ENCODE measurements around the gene NDFIP1. TPM values are rescaled to one million over a fixed set of nuclear protein-coding genes. Genes with fewer than 3 reads are reported as not detected.
"Not testable (repeated sequence)": the region's sequence is repeated elsewhere in the genome, so short reads cannot be mapped to it uniquely, and the experiment has no call there.

Gene NDFIP1
- total RNA-seq, 1 donor from 2014 or later = 62.1 TPM

GRCh38 chr5:142183561-142183960, 75.0 kb downstream of the NDFIP1 start:
- Histone ChIP-seq H3K4me3 (no peak overlapping the region), H3K36me3 (no peaks in the 10 kb centered on the region), H3K9me3 (replicated peaks) (no peaks in the 10 kb centered on the region), H3K4me1 (no peaks in the 10 kb centered on the region), H3K27ac (replicated peaks) (no peak overlapping the region), H3K27me3 (ENCODE audit: low read depth) (no peaks in the 10 kb centered on the region)
- no peak for DNase-seq
- TF ChIP-seq, protein P1, sequence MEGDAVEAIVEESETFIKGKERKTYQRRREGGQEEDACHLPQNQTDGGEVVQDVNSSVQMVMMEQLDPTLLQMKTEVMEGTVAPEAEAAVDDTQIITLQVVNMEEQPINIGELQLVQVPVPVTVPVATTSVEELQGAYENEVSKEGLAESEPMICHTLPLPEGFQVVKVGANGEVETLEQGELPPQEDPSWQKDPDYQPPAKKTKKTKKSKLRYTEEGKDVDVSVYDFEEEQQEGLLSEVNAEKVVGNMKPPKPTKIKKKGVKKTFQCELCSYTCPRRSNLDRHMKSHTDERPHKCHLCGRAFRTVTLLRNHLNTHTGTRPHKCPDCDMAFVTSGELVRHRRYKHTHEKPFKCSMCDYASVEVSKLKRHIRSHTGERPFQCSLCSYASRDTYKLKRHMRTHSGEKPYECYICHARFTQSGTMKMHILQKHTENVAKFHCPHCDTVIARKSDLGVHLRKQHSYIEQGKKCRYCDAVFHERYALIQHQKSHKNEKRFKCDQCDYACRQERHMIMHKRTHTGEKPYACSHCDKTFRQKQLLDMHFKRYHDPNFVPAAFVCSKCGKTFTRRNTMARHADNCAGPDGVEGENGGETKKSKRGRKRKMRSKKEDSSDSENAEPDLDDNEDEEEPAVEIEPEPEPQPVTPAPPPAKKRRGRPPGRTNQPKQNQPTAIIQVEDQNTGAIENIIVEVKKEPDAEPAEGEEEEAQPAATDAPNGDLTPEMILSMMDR (IDR thresholded peaks at IDR 0.05; ENCODE audit: borderline replicate concordance) = no peak
- intact Hi-C loops (cut with micrococcal nuclease) = no loop called here

GRCh38 chr5:142184988-142185387, 76.4 kb downstream of the NDFIP1 start:
- Histone ChIP-seq H3K9me3 (replicated peaks) (no peaks in the 10 kb centered on the region), H3K36me3 (no peaks in the 10 kb centered on the region), H3K27ac (replicated peaks) (no peak overlapping the region), H3K27me3 (ENCODE audit: low read depth) (no peaks in the 10 kb centered on the region), H3K4me3 (no peak overlapping the region), H3K4me1 (no peaks in the 10 kb centered on the region)
- TF ChIP-seq, protein P1 (IDR thresholded peaks at IDR 0.05; ENCODE audit: borderline replicate concordance) = no peak
- no peak for DNase-seq
- intact Hi-C loops (cut with micrococcal nuclease) = no loop called here

- TF ChIP-seq, protein P1 (IDR thresholded peaks at IDR 0.05; ENCODE audit: borderline replicate concordance) = no peak
- intact Hi-C loops (cut with micrococcal nuclease) = no loop called here
- Histone ChIP-seq H3K4me3 (no peak overlapping the region), H3K27ac (replicated peaks) (no peak overlapping the region), H3K27me3 (ENCODE audit: low read depth) (no peaks in the 10 kb centered on the region), H3K9me3 (replicated peaks) (no peaks in the 10 kb centered on the region), H3K4me1 (no peaks in the 10 kb centered on the region), H3K36me3 (no peaks in the 10 kb centered on the region)
- DNase-seq = no peak
Measured at GRCh38 chr5:142186514-142186856, 77.9 kb downstream of the NDFIP1 start.

- Histone ChIP-seq H3K4me1 (no peaks in the 10 kb centered on the region), H3K27ac (replicated peaks) (no peak overlapping the region), H3K9me3 (replicated peaks) (no peaks in the 10 kb centered on the region), H3K4me3 (no peak overlapping the region), H3K27me3 (ENCODE audit: low read depth) (no peaks in the 10 kb centered on the region), H3K36me3 (no peaks in the 10 kb centered on the region)
- DNase-seq = no peak
- intact Hi-C loops (cut with micrococcal nuclease) = no loop called here
- TF ChIP-seq, protein P1 (IDR thresholded peaks at IDR 0.05; ENCODE audit: borderline replicate concordance) = no peak
Measured at GRCh38 chr5:142186857-142187594, 78.4 kb downstream of the NDFIP1 start.

DNA sequence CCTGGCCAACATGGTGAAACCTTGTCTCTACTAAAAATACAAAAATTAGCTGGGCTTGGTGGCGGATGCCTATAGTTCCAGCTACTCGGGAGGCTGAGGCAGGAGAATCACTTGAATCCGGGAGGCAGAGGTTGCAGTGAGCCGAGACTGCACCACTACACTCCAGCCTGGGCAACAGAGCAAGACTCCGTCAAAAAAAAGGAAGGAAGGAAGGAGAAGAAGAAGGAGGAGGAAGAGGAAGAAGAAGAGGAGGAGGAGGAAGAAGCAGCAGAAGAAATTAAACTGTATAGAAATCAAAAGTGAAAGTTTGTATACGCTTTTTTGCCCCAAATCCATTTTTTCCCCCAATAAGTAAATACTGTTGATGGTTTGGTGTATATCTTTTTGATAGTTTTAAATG, 80.1 kb downstream of the NDFIP1 start:
- intact Hi-C loops (cut with micrococcal nuclease); DNase-seq; H3K27me3 ChIP-seq (ENCODE audit: low read depth); H3K27ac ChIP-seq (replicated peaks); H3K4me3 ChIP-seq; H3K36me3 ChIP-seq; H3K9me3 ChIP-seq (replicated peaks): not testable (repeated sequence)
- peaks cover 12% of the 10 kb centered on the region for H3K4me1 ChIP-seq

DNA sequence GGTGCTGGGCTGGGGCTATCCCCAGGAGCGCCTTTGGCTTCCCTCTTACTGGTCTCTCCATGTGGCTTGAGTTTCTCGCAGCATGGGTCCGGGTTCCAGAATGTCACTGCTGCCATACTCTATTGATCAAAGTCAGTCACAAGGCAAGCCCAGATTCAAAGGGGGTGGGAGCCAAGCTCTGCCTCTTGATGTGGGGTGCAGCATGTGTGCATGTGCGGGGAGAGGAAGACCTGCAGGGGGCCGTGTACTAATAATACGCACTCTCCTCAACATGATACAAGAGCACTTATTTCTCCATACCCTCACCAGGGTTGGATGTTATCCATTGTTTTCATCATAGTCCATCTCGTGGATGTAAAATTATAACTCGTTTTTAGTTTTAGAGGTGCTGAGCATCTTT, 81.2 kb downstream of the NDFIP1 start:
- no peak overlapping the region for H3K4me3 ChIP-seq
- TF ChIP-seq, protein P1 (IDR thresholded peaks at IDR 0.05; ENCODE audit: borderline replicate concordance) = no peak
- H3K9me3 ChIP-seq (replicated peaks) = no peaks in the 10 kb centered on the region
- H3K4me1 ChIP-seq = peaks cover 12% of the 10 kb centered on the region
- DNase-seq = no peak
- no peaks in the 10 kb centered on the region for H3K27me3 ChIP-seq (ENCODE audit: low read depth)
- no peaks in the 10 kb centered on the region for H3K36me3 ChIP-seq
- no peak overlapping the region for H3K27ac ChIP-seq (replicated peaks)
- intact Hi-C loops (cut with micrococcal nuclease) = no loop called here

All from left ventricle myocardium inferior (tissue), 1 donor.